Hepatocyte (in vitro differentiated cells): ENCODE results near the gene ADAM12. TPM values are rescaled to one million over a fixed set of nuclear protein-coding genes. Genes with fewer than 3 reads are reported as not detected.

ENCODE experiments used
- DNase-seq: peaks from one replicate; pipeline ENCODE4 v3.0.0-alpha.2; 2016; ENCODE audit warnings: low spot score
- H2AFZ ChIP-seq: fragments of 200-600 bp; sonication (generic); 2 replicates; pipeline ENCODE4 v1.6.0; 2016; ENCODE audit warnings: antibody characterized with exemption, mild to moderate bottlenecking
- H3K27ac ChIP-seq: fragments of 200-600 bp; sonication (generic); 2 replicates; pipeline ENCODE4 v1.5.1; 2016; ENCODE audit warnings: mild to moderate bottlenecking
- H3K27me3 ChIP-seq: fragments of 200-600 bp; sonication (generic); 2 replicates; pipeline ENCODE4 v1.6.1; 2016
- H3K36me3 ChIP-seq: fragments of 200-600 bp; sonication (generic); replicated peaks from 2 replicates; pipeline ENCODE4 v1.5.1; 2016; ENCODE audit warnings: low read depth; ENCODE audit not compliant: insufficient read depth
- H3K4me1 ChIP-seq: fragments of 200-600 bp; sonication (generic); 2 replicates; pipeline ENCODE4 v1.5.1; 2016; ENCODE audit warnings: mild to moderate bottlenecking, moderate library complexity; ENCODE audit not compliant: insufficient read depth
- H3K4me2 ChIP-seq: fragments of 200-600 bp; sonication (generic); 2 replicates; pipeline ENCODE4 v1.6.0; 2016
- H3K4me3 ChIP-seq: fragments of 200-600 bp; sonication (generic); 2 replicates; pipeline ENCODE4 v1.5.1; 2016; ENCODE audit warnings: mild to moderate bottlenecking
- H3K79me2 ChIP-seq: fragments of 200-600 bp; sonication (generic); 2 replicates; pipeline ENCODE4 v1.6.0; 2017; ENCODE audit warnings: mild to moderate bottlenecking
- H3K9me2 ChIP-seq: fragments of 200-600 bp; sonication (generic); replicated peaks from 2 replicates; pipeline ENCODE4 v1.6.0; 2017; ENCODE audit warnings: mild to moderate bottlenecking; ENCODE audit not compliant: insufficient read depth
- H3K9me3 ChIP-seq: fragments of 200-600 bp; sonication (generic); 2 replicates; pipeline ENCODE4 v1.5.1; 2016; ENCODE audit warnings: low read depth, mild to moderate bottlenecking
- H4K20me1 ChIP-seq: fragments of 200-600 bp; sonication (generic); 2 replicates; pipeline ENCODE4 v1.6.0; 2016; ENCODE audit warnings: mild to moderate bottlenecking; ENCODE audit not compliant: insufficient read depth, poor library complexity, severe bottlenecking
- EZH2 ChIP-seq: fragments of 200-600 bp; sonication (generic); IDR thresholded peaks from 2 replicates; pipeline ENCODE4 v1.6.1; 2016; ENCODE audit warnings: antibody characterized with exemption, mild to moderate bottlenecking, borderline replicate concordance
- EZH2phosphoT487 ChIP-seq: fragments of 200-600 bp; sonication (generic); IDR thresholded peaks from one replicate; pipeline ENCODE4 v1.6.1; 2018; ENCODE audit warnings: antibody characterized with exemption, mild to moderate bottlenecking, low read depth, moderate library complexity; ENCODE audit not compliant: unreplicated experiment, severe bottlenecking
- WGBS: methylation state at CpG from one replicate; pipeline ENCODE4 v1.1.6; 2016; ENCODE audit warnings: low lambda C conversion rate; ENCODE audit errors: missing lambda C conversion rate; 5-methylcytosine and 5-hydroxymethylcytosine counted together
- polyA plus RNA-seq: library from polyadenylated mRNA; unstranded; fragments of >200 nt; fragmentation: Nextera tagmentation; extraction: Ambion mirVana; gene quantifications from 2 replicates; pipeline ENCODE4 v1.2.1, GENCODE V29; 2016
- total RNA-seq: library from RNA; depleted of rRNA; stranded (reverse); fragments of >200 nt; gene quantifications from 2 replicates; pipeline ENCODE4 v1.2.3, GENCODE V29; 2014
- TF ChIP-seq, protein P1 (sequence below): fragments of 200-600 bp; sonication (generic); IDR thresholded peaks from 2 replicates; pipeline ENCODE4 v1.5.1; 2016; ENCODE audit warnings: antibody characterized with exemption, mild to moderate bottlenecking; ENCODE audit not compliant: poor library complexity

The ADAM12 gene
- total and polyA plus RNA-seq, 2 experiments from 2014 or later, result 4.9 to 11.3 TPM

DNA sequence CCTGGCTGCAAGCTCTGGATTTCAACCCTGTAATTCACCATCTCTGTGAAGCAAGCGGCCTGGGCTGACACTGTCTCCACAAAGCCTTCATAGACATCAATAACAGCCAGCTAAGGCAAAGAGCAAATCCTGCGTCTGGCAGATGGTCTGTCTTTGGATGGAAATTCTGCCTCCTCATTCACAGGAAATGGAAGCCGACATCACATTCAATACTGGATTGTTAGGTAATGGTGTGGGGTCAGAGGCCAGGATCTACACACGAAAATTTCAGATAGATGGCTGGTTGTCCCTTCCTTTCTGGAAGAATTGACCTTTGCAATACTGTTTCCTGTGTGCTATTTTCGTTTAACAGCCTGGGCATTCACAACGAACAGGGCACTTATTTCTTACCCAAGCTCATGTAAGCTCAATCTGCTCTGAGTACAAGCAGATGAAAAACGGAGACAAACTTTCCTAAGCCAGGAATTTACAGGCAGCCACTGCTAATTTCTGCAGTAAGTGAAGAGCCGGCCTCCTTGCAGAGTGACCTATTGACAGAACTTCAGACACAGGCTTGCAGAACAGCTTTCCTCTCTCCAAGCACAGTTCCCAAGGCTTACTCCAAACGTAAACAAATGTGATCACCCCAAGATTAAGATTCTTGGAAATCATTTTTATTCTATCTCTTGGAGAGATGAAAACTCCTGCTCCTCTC, 3.1 kb upstream of the ADAM12 start:
- peak; percentile 21 for DNase-seq
- Histone ChIP-seq H3K79me2 (no peaks in the 10 kb centered on the region), H3K36me3 (no peaks in the 10 kb centered on the region), H4K20me1 (no peaks in the 10 kb centered on the region), H3K4me1 (no peaks in the 10 kb centered on the region), H3K4me3 (no peak overlapping the region), H3K9me2 (no peaks in the 10 kb centered on the region), H3K27me3 (peaks cover 37% of the 10 kb centered on the region), H3K27ac (no peak overlapping the region), H3K4me2 (no peak overlapping the region), H2AFZ (no peak overlapping the region), H3K9me3 (no peaks in the 10 kb centered on the region)
- TF ChIP-seq EZH2phosphoT487 (no peak), EZH2 (no peak)
- TF ChIP-seq, protein P1, sequence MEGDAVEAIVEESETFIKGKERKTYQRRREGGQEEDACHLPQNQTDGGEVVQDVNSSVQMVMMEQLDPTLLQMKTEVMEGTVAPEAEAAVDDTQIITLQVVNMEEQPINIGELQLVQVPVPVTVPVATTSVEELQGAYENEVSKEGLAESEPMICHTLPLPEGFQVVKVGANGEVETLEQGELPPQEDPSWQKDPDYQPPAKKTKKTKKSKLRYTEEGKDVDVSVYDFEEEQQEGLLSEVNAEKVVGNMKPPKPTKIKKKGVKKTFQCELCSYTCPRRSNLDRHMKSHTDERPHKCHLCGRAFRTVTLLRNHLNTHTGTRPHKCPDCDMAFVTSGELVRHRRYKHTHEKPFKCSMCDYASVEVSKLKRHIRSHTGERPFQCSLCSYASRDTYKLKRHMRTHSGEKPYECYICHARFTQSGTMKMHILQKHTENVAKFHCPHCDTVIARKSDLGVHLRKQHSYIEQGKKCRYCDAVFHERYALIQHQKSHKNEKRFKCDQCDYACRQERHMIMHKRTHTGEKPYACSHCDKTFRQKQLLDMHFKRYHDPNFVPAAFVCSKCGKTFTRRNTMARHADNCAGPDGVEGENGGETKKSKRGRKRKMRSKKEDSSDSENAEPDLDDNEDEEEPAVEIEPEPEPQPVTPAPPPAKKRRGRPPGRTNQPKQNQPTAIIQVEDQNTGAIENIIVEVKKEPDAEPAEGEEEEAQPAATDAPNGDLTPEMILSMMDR, result no peak
- WGBS, result 44% methylated on average over 9 of the region's 9 CpGs

DNA sequence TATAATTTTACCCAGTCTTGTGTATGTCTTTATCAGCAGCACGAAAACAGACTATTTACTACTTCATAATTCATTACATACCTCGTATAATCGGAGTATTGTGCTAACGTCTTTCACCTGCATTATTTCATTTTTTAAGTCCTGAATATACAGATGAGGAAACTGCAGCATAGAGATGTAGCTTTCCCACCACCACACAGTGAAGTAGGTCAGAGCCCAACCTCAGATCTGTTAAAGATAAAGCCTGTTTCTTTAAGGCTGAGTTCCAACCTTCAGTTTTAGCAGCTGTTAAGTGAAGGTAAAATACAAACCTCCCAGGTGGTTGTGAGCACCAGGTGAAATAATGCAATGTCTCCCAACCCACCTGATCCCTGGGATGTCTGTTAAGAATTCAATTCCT, 2.0 kb upstream of the ADAM12 start:
- 92% methylated on average over 4 of the region's 4 CpGs for WGBS
- Histone ChIP-seq H3K79me2 (no peaks in the 10 kb centered on the region), H3K27me3 (peaks cover 37% of the 10 kb centered on the region), H3K4me3 (no peak overlapping the region), H3K36me3 (no peaks in the 10 kb centered on the region), H3K9me3 (no peaks in the 10 kb centered on the region), H3K4me2 (no peak overlapping the region), H3K4me1 (no peaks in the 10 kb centered on the region), H2AFZ (no peak overlapping the region), H3K27ac (no peak overlapping the region), H3K9me2 (no peaks in the 10 kb centered on the region), H4K20me1 (no peaks in the 10 kb centered on the region)
- DNase-seq, result no peak
- TF ChIP-seq, protein P1, result no peak
- TF ChIP-seq EZH2, result no peak
- no peak for TF ChIP-seq EZH2phosphoT487

DNA sequence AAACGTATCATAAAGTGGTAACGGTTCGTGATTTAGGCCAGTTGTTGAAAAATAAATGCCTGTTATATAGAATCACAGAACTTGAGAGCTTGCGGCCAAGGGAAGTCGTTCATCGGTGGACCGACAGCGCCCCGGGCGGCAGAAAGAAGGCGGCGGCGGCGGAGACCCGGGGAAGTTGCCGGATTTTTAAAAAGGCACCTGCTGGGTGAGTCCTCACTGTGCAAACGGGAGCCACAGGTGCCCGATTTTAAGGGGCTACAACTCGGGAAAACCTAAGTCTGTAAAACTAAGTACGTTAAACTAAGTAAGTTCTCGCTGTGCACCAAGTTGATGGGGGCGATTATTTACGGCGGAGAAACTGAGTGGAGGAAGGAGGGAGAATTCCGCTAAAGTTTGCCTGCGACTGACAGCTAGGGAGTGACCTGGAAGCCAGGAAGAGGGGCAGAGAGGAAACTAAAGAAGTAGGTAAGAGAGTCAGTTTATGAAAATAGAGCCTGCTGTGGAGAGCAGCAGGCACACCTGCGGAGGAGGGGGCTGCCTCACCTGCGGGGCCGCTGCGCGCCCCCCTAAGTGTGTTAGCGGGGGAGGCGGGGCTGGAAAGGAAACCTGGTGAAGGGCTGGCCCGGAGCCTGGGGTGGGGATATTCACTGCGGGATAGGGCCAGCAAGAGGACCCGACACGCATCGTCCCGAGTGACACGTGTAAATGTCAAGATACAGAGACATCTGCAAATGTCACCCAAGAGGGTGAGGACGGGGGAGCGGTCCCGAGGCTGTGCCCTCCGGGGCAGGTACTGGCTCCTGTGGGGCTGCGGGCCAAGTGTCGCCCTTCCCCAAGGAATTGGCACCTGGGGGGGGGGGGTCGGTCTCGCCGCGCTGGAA, 996 bp downstream of the ADAM12 start:
- H3K4me2 ChIP-seq, result peak overlapping the region; percentile 84
- no peaks in the 10 kb centered on the region for H3K79me2 ChIP-seq
- H4K20me1 ChIP-seq, result no peaks in the 10 kb centered on the region
- H3K4me3 ChIP-seq, result peak overlapping the region; percentile 28
- H3K36me3 ChIP-seq, result no peaks in the 10 kb centered on the region
- no peak overlapping the region for H3K27ac ChIP-seq
- H3K9me2 ChIP-seq, result no peaks in the 10 kb centered on the region
- TF ChIP-seq EZH2, result no peak
- TF ChIP-seq EZH2phosphoT487, result no peak
- TF ChIP-seq, protein P1, result peak; percentile 93
- H3K27me3 ChIP-seq, result peaks cover 37% of the 10 kb centered on the region
- H3K9me3 ChIP-seq, result no peaks in the 10 kb centered on the region
- no peaks in the 10 kb centered on the region for H3K4me1 ChIP-seq
- peak; percentile 79 for DNase-seq
- 1% methylated on average over 39 of the region's 50 CpGs for WGBS
- H2AFZ ChIP-seq, result no peak overlapping the region
